ENCODE results near the gene HPS4.
"Not testable (repeated sequence)": the region's sequence is repeated elsewhere in the genome, so short reads cannot be mapped to it uniquely, and the experiment has no call there.

Gene HPS4

DNA sequence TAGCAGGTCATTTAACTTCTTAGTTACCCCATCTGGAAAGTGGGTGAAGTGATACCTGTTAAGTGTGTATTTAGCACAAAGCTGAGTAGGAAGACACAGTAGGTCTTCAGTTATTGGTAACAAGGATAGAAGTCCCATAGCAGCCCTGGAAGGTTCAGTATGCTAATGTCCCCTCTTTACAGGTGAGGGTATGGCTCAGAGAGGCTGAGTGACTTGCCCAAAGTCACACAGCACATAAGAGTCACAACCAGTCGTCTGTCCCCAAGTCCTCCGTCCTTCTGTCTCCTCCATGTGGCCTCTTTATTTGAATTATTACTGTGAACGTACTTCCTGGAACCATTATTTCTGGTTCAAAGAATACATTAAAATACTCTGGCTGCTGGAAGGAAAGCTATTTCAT lies 44.0 kb downstream of the HPS4 start:
- no peak for DNase-seq

DNA sequence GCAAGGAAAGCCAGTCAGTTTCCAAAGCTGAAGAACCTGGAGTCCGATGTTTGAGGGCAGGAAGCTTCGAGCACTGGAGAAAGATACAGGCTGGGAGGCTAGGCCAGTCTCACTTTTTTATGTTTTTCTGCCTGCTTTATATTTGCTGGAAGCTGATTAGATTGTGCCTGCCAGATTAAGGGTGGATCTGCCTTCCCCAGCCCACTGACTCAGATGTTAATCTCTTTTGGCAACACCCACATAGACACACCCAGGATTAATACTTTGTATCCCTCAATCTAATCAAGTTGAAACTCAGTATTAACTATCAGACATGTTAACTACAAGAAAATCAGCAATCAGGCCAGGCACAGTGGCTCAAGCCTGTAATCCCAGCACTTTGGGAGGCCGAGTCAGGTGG lies 44.8 kb downstream of the HPS4 start:
- not testable (repeated sequence) for DNase-seq

GRCh38 chr22:26437694-26438392 lies 45.7 kb downstream of the HPS4 start:
- no peak for DNase-seq

DNA sequence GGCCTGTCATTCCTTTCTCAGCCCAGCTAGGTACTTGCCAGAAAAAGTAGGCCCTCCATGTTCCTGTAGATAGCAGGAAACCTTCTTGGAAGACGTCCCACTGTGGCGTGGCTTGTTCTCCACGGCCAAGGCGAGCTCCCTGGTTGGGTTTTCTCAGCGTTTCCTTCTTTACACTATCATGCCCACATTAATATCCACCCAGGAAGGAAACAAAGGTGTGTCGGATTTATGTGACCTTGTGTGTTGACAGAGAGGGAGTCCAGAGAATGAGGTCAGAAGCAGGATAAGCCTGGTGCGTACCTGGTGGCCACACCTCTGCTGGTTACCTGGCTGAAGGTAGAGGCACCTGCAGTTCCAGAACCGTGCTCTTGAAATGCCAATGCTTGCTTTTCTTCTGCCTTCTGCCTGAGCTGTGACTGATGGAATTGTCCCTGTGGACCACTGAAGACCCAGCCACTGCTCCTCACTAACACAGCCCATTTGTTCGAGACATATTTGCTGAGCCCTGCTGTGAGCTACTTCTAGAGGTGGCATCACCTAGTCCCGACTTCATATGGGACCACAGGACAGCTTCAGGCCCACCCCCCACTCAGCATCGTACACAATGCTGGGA lies 46.6 kb downstream of the HPS4 start:
- no peak for DNase-seq

GRCh38 chr22:26435327-26436093 lies 48.1 kb downstream of the HPS4 start:
- DNase-seq: no peak

- no peak for DNase-seq
Measured at GRCh38 chr22:26433805-26434204, 49.8 kb downstream of the HPS4 start.

- DNase-seq: no peak
Measured at GRCh38 chr22:26432619-26433311, 50.8 kb downstream of the HPS4 start.

GRCh38 chr22:26431261-26431995 lies 52.2 kb downstream of the HPS4 start:
- no peak for DNase-seq

DNA sequence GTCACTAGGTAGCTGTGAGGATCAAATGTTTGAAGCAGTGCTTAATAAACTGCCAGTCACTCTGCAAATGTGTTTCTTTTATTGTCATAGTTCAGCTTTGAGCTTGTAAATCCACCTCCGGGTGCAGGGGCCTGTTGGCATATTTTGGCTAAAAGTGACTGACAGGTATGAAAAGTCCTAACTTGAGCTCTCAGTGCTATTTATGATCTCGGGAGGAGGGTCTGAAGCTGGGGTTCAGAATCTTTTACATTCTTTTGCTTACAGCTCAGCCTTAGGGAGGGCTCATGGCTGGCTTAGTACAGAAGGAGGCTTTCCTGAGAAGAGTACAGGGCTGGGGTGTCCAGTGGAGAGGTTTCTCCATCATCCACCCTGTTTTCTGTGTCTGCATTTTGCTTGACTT lies 53.0 kb downstream of the HPS4 start:
- no peak for DNase-seq

DNA sequence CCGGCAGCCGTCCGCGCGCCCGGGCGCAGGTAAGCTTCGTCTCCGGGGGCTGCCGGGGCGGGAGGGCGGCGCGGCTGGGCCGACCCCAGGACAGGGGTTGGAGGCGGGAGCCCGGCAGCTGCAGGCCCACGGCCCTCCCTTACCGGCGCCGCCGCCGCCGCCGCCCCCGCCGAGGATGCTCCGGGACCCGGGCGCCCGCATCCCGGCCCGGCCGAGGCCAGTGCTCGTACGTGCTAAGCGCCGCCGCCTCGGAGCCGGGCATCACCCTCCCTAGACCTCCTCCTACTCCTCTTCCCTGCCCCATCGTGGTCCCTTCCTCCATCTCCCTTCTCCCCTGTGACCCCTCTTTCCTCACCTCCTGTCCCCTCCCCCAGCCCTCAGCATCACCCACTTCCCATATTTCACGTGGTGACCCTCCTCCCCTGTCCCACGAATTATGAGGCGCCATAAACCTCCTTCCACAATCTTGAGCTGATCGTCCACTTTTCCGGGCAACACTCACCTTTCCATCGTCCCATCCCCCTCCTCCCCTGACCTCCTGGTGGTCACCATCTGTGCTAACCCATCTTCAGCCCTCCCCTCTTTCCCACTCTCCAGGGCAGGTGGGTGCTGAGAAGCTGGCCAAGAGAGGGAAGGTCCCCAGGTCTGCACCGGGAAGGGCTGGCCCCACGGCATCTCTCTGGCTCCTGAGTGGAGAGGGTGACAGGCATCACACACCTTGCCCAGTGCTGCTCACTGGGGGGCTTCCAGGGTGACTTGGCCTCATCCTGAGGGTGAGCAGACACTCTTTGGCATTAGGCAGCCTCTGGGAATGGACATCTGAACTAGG lies 53.9 kb downstream of the HPS4 start:
- no peak for DNase-seq

- DNase-seq: peak; percentile 85
Measured at GRCh38 chr22:26428515-26429457, 54.8 kb downstream of the HPS4 start, which contains the start of gene ASPHD2. Gene ASPHD2, plus strand, starts transcription at chr22:26429260. Its CDS starts 4,356 bp downstream, at chr22:26433616.

GRCh38 chr22:26426924-26427323 lies 56.7 kb downstream of the HPS4 start:
- DNase-seq: no peak

DNA sequence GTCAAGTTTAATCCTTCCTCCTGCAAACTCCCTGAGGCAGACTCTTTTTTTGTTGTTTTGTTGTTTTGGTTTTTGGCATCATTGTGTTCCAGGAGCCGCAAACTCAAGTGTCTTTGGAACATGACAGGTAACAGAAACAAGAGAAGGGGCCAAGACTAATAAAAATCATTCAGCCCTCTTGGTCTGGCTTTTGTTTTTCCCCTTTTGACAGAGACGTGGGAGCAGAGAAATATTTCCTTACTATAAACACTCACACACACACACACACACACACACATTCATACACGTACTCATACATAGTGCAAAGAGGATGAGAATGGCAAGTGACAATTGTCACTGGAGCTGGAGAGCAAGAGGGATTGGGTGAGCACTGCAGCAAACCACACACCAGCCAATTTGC lies 65.0 kb downstream of the HPS4 start:
- no peak for DNase-seq

DNA sequence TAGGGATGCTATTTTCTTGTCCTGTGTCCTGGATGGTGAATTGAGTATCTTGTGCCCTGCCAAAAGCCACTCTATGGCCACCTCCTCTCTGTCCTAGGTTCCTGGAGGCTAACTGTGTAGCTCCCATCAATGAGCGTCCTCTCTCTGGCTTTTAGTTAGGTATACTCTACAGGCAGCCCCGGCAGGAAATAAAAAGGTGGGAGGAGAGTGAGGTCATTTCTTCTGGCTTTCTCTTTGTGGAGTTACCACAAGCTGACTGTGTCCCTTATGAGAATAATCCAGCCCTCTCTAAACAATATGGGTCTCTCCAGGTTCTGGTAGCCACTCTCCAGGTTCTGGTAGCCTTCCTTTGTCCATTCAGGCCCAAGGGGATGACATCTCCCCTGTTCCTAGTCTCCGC lies 66.2 kb downstream of the HPS4 start:
- no peak for DNase-seq

GRCh38 chr22:26416670-26417276 lies 66.8 kb downstream of the HPS4 start:
- DNase-seq: peak; percentile 85

DNA sequence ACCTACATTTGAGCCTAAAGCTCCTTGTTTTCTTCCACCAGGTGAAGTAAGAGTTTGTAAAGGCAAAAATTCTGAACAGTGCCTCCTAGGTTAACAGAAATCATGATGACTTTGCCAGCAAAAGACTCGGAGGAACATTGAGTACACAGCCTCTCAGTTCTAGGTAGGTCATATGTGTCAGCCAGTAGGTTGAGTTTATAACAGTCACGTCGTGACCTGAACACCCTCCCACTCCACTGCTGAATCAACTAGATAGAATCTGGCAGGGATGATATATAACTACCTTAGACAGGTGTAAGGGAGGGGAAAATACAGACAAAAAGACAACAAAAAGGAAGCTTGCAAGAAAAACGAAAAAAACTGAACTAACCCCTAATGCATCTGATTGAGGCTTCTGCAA lies 67.3 kb downstream of the HPS4 start:
- no peak for DNase-seq

GRCh38 chr22:26414347-26414746 lies 69.2 kb downstream of the HPS4 start:
- DNase-seq: no peak

DNA sequence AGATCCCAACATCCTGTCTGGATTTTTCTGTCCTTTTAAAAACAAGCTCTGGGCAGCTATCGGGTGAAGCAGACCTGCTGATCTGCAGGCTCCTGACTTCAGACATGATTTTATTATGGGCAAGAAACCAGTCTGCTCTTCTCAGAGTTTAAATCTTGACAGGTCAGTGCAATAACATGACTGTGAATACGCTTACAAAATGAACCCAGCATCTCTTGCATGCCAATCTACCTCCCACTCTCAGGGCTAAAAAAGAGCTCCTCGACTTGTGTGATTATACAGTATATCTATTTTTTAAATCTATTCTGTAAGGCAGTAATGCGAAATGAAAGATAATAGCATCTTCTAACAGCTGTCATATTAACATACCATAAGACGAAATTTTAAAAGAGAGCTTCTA lies 73.2 kb downstream of the HPS4 start:
- DNase-seq: no peak

GRCh38 chr22:26409719-26410335 lies 73.8 kb downstream of the HPS4 start:
- peak; percentile 57 for DNase-seq

Measured in right hindlimb (tissue), 1 donor.